Measurements from ENCODE around the gene FOXQ1.

DNA sequence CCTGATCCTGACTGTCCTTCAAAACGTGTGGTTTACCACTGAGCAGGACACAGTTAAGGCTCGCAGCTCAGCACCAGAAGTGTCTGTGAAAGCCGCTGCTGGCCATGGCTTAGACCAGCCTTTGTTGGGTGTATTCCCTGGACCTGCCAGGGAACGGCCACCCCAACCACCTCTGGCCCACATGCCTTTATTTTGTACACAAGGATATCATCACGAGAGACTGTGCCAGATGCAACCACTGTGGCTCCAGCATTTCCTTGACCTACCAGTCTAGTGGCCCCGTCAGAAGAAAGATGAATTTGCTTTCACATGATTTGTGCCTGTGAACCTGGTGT, 49.2 kb upstream of the FOXQ1 start:
- TF ChIP-seq, protein P1, sequence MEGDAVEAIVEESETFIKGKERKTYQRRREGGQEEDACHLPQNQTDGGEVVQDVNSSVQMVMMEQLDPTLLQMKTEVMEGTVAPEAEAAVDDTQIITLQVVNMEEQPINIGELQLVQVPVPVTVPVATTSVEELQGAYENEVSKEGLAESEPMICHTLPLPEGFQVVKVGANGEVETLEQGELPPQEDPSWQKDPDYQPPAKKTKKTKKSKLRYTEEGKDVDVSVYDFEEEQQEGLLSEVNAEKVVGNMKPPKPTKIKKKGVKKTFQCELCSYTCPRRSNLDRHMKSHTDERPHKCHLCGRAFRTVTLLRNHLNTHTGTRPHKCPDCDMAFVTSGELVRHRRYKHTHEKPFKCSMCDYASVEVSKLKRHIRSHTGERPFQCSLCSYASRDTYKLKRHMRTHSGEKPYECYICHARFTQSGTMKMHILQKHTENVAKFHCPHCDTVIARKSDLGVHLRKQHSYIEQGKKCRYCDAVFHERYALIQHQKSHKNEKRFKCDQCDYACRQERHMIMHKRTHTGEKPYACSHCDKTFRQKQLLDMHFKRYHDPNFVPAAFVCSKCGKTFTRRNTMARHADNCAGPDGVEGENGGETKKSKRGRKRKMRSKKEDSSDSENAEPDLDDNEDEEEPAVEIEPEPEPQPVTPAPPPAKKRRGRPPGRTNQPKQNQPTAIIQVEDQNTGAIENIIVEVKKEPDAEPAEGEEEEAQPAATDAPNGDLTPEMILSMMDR (IDR thresholded peaks at IDR 0.05), result no peak
- TF ChIP-seq POLR2A (IDR thresholded peaks at IDR 0.05), result no peak
